SH-SY5Y (cell line): Measurements from ENCODE around the gene ZDHHC21.

Source experiments
- GATA2 ChIP-seq: IDR thresholded peaks from 2 replicates; pipeline ENCODE4 v1.6.1; 2011; ENCODE audit warnings: mild to moderate bottlenecking, low read depth, low read length
- GATA3 ChIP-seq: IDR thresholded peaks from 2 replicates; pipeline ENCODE4 v1.6.1; 2011; ENCODE audit warnings: low read depth, mild to moderate bottlenecking, low read length, moderate library complexity

DNA sequence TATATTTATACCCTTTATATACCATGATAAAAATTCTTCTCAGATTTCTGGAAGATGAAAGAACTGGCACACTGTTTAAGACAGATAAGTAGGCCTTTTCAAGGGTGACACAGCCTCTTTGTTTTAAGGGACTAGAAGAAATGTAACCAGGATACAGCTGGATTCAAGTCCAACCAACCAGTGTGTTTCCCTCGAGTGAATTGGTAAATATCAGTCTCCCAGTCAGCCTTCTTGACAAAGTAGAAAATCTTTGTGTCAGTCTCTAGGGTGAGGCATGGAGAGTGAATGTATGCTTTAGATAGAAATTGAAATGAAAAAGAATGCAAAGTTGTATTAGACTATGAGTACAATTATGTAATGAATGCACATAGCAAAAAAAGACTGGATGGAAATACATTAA, 119.1 kb downstream of the ZDHHC21 start:
- TF ChIP-seq GATA2, result no peak
- TF ChIP-seq GATA3, result no peak
